Stimulated activated CD8-positive, alpha-beta memory T cell treated with anti-CD3 and anti-CD28 coated beads, Interleukin-7, amount 100 ng/mL, for 4 hours (primary cell): ENCODE measurements around the gene DEF6.
"Not testable (repeated sequence)": the region's sequence is repeated elsewhere in the genome, so short reads cannot be mapped to it uniquely, and the experiment has no call there.

ENCODE experiments used
- DNase-seq, 2 donors: peaks; one replicate each; pipeline ENCODE4 v3.0.0-alpha.2; 2020; ENCODE audit warnings: low read depth in 2 of 2

The DEF6 gene

GRCh38 chr6:35278708-35279107 is 18.9 kb upstream of the DEF6 start:
- DNase-seq, result no peak

GRCh38 chr6:35280903-35281302 is 16.7 kb upstream of the DEF6 start:
- DNase-seq, result no peak

GRCh38 chr6:35282472-35282871 is 15.1 kb upstream of the DEF6 start:
- DNase-seq, result no peak

- no peak for DNase-seq
Observed at GRCh38 chr6:35283361-35283760, 14.3 kb upstream of the DEF6 start.

- DNase-seq, result no peak
Observed at GRCh38 chr6:35287671-35288396, 9.8 kb upstream of the DEF6 start.

- DNase-seq, result no peak
Observed at GRCh38 chr6:35288834-35289233, 8.8 kb upstream of the DEF6 start.

- no peak for DNase-seq
Observed at GRCh38 chr6:35291491-35291890, 6.1 kb upstream of the DEF6 start.

- no peak for DNase-seq
Observed at GRCh38 chr6:35292494-35292893, 5.1 kb upstream of the DEF6 start.

- no peak for DNase-seq
Observed at GRCh38 chr6:35293681-35294080, 3.9 kb upstream of the DEF6 start.

- peak in 1 of 2 donors; percentile 31 for DNase-seq
Observed at GRCh38 chr6:35294308-35294945, 3.2 kb upstream of the DEF6 start.

GRCh38 chr6:35295036-35295435 is 2.6 kb upstream of the DEF6 start:
- DNase-seq, result no peak

- DNase-seq, result no peak
Observed at GRCh38 chr6:35295521-35296315, 1.9 kb upstream of the DEF6 start.

- DNase-seq, result no peak
Observed at GRCh38 chr6:35296931-35297600, 552 bp upstream of the DEF6 start.

GRCh38 chr6:35298625-35299140 is 1.1 kb downstream of the DEF6 start:
- no peak for DNase-seq

- DNase-seq, result no peak
Observed at GRCh38 chr6:35299674-35300073, 2.1 kb downstream of the DEF6 start.

- DNase-seq, result no peak
Observed at GRCh38 chr6:35300848-35301247, 3.2 kb downstream of the DEF6 start.

GRCh38 chr6:35302604-35303241 is 5.1 kb downstream of the DEF6 start:
- DNase-seq, result peak; percentile 78 to 87

GRCh38 chr6:35304299-35304698 is 6.7 kb downstream of the DEF6 start:
- no peak for DNase-seq

- DNase-seq, result no peak
Observed at GRCh38 chr6:35305117-35305516, 7.5 kb downstream of the DEF6 start.

GRCh38 chr6:35307138-35307537 is 9.5 kb downstream of the DEF6 start:
- not testable (repeated sequence) for DNase-seq

- not testable (repeated sequence) for DNase-seq
Observed at GRCh38 chr6:35308543-35308942, 10.9 kb downstream of the DEF6 start.
